H7 (cell line): ENCODE results near the gene EPHB1. TPM values are rescaled to one million over a fixed set of nuclear protein-coding genes. Genes with fewer than 3 reads are reported as not detected.
"Not testable (repeated sequence)": the region's sequence is repeated elsewhere in the genome, so short reads cannot be mapped to it uniquely, and the experiment has no call there.

ENCODE experiments used
- DNase-seq: peaks from one replicate; pipeline ENCODE4 v3.0.0; 2012
- H3K27me3 ChIP-seq: 2 replicates; pipeline ENCODE4 v1.6.0; 2011; ENCODE audit warnings: mild to moderate bottlenecking, low read length; ENCODE audit not compliant: control insufficient read depth, insufficient read depth
- H3K36me3 ChIP-seq: replicated peaks from 2 replicates; pipeline ENCODE4 v1.5.1; 2011; ENCODE audit warnings: low read length; ENCODE audit not compliant: control insufficient read depth, insufficient read depth
- H3K4me3 ChIP-seq: 2 replicates; pipeline ENCODE4 v1.5.1; 2011; ENCODE audit warnings: low read depth, mild to moderate bottlenecking, control low read depth, low read length, moderate library complexity; ENCODE audit not compliant: insufficient read depth
- total RNA-seq: library from RNA; depleted of rRNA; stranded (reverse); fragments of >200 nt; shearing (Covaris generic); gene quantifications from 2 replicates; pipeline ENCODE4 v1.2.3, GENCODE V29; 2014

The EPHB1 gene
- total RNA-seq, 1 experiment from 2014 or later: 3.3 TPM

- Histone ChIP-seq H3K4me3 (no peak overlapping the region), H3K36me3 (no peaks in the 10 kb centered on the region), H3K27me3 (no peaks in the 10 kb centered on the region)
- DNase-seq: no peak
Observed at GRCh38 chr3:135091946-135092345, 296.9 kb downstream of the EPHB1 start.

GRCh38 chr3:135093121-135093520, 298.1 kb downstream of the EPHB1 start:
- no peaks in the 10 kb centered on the region for H3K36me3 ChIP-seq

GRCh38 chr3:135097276-135097946, 302.4 kb downstream of the EPHB1 start:
- no peaks in the 10 kb centered on the region for H3K27me3 ChIP-seq
- H3K36me3 ChIP-seq: no peaks in the 10 kb centered on the region
- no peak for DNase-seq
- H3K4me3 ChIP-seq: no peak overlapping the region

More at GRCh38 chr3:135093121-135093520, 298.1 kb downstream of the EPHB1 start:
- H3K27me3 ChIP-seq: no peaks in the 10 kb centered on the region
- H3K4me3 ChIP-seq: no peak overlapping the region
- DNase-seq: no peak

GRCh38 chr3:135099734-135100355, 304.8 kb downstream of the EPHB1 start:
- no peaks in the 10 kb centered on the region for H3K36me3 ChIP-seq
- DNase-seq: no peak
- H3K4me3 ChIP-seq: no peak overlapping the region
- H3K27me3 ChIP-seq: no peaks in the 10 kb centered on the region

GRCh38 chr3:135100366-135100765, 305.3 kb downstream of the EPHB1 start:
- no peak for DNase-seq
- Histone ChIP-seq H3K4me3 (no peak overlapping the region), H3K27me3 (no peaks in the 10 kb centered on the region), H3K36me3 (no peaks in the 10 kb centered on the region)

- DNase-seq: peak; percentile 32
- Histone ChIP-seq H3K27me3 (no peaks in the 10 kb centered on the region), H3K36me3 (no peaks in the 10 kb centered on the region), H3K4me3 (no peak overlapping the region)
Observed at GRCh38 chr3:135103917-135104316, 308.9 kb downstream of the EPHB1 start.

- H3K36me3 ChIP-seq: no peaks in the 10 kb centered on the region
- no peaks in the 10 kb centered on the region for H3K27me3 ChIP-seq
- no peak overlapping the region for H3K4me3 ChIP-seq
- DNase-seq: peak; percentile 63
Observed at GRCh38 chr3:135106445-135106844, 311.4 kb downstream of the EPHB1 start.

GRCh38 chr3:135107043-135107442, 312.0 kb downstream of the EPHB1 start:
- H3K4me3 ChIP-seq: no peak overlapping the region
- no peak for DNase-seq
- no peaks in the 10 kb centered on the region for H3K36me3 ChIP-seq
- no peaks in the 10 kb centered on the region for H3K27me3 ChIP-seq

GRCh38 chr3:135109681-135110080, 314.6 kb downstream of the EPHB1 start:
- Histone ChIP-seq H3K4me3 (no peak overlapping the region), H3K36me3 (no peaks in the 10 kb centered on the region), H3K27me3 (no peaks in the 10 kb centered on the region)
- DNase-seq: no peak

- not testable (repeated sequence) for DNase-seq, H3K4me3 ChIP-seq
Observed at GRCh38 chr3:135114551-135114950, 319.5 kb downstream of the EPHB1 start.

GRCh38 chr3:135117977-135118376, 322.9 kb downstream of the EPHB1 start:
- Histone ChIP-seq H3K36me3 (no peaks in the 10 kb centered on the region), H3K4me3 (no peak overlapping the region), H3K27me3 (no peaks in the 10 kb centered on the region)
- DNase-seq: no peak

More at GRCh38 chr3:135114551-135114950, 319.5 kb downstream of the EPHB1 start:
- H3K36me3 ChIP-seq, H3K27me3 ChIP-seq: not testable (repeated sequence)

GRCh38 chr3:135118792-135119191, 323.7 kb downstream of the EPHB1 start:
- DNase-seq: no peak
- Histone ChIP-seq H3K36me3 (no peaks in the 10 kb centered on the region), H3K27me3 (no peaks in the 10 kb centered on the region), H3K4me3 (no peak overlapping the region)

GRCh38 chr3:135125171-135125801, 330.2 kb downstream of the EPHB1 start:
- no peaks in the 10 kb centered on the region for H3K27me3 ChIP-seq
- H3K36me3 ChIP-seq: no peaks in the 10 kb centered on the region
- peak; percentile 59 for DNase-seq
- no peak overlapping the region for H3K4me3 ChIP-seq

GRCh38 chr3:135127946-135128470, 332.9 kb downstream of the EPHB1 start:
- no peaks in the 10 kb centered on the region for H3K27me3 ChIP-seq
- no peaks in the 10 kb centered on the region for H3K36me3 ChIP-seq
- no peak overlapping the region for H3K4me3 ChIP-seq
- no peak for DNase-seq

- Histone ChIP-seq H3K4me3 (no peak overlapping the region), H3K27me3 (no peaks in the 10 kb centered on the region), H3K36me3 (no peaks in the 10 kb centered on the region)
- DNase-seq: no peak
Observed at GRCh38 chr3:135128818-135129217, 333.8 kb downstream of the EPHB1 start.
